A673 (cell line): ENCODE results near the gene GPR155.

Experiments
- EZH2 ChIP-seq: fragments of 200-600 bp; sonication (generic); IDR thresholded peaks from 2 replicates; pipeline ENCODE4 v1.6.1; 2017; ENCODE audit warnings: borderline replicate concordance, low read depth, mild to moderate bottlenecking, mixed read lengths, antibody characterized with exemption, low read length; ENCODE audit not compliant: poor library complexity, severe bottlenecking
- TF ChIP-seq, protein P1 (sequence below): fragments of 300-800, 200-600 bp; sonication (generic); conservative IDR thresholded peaks from 2 replicates; pipeline ENCODE4 v1.5.1; 2017; ENCODE audit warnings: low read depth, mild to moderate bottlenecking, antibody characterized with exemption, low read length, moderate library complexity, mixed read lengths

DNA sequence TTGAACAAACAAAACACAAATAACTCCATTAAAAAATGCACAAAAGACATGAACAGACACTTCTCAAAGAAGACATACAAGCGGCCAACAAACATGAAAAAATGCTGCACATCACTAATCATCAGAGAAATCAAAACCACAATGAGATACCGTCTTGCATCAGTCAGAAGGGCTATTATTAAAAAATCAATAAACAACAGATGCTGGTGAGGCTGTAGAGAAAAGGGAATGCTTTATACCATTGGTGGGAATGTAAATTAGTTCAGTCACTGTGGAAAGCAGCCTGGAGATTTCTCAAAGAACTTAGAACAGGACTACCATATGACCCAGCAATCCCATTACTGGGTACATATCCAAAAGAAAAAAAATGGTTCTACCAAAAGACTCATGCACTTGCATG lies 37.8 kb downstream of the GPR155 start:
- TF ChIP-seq, protein P1, sequence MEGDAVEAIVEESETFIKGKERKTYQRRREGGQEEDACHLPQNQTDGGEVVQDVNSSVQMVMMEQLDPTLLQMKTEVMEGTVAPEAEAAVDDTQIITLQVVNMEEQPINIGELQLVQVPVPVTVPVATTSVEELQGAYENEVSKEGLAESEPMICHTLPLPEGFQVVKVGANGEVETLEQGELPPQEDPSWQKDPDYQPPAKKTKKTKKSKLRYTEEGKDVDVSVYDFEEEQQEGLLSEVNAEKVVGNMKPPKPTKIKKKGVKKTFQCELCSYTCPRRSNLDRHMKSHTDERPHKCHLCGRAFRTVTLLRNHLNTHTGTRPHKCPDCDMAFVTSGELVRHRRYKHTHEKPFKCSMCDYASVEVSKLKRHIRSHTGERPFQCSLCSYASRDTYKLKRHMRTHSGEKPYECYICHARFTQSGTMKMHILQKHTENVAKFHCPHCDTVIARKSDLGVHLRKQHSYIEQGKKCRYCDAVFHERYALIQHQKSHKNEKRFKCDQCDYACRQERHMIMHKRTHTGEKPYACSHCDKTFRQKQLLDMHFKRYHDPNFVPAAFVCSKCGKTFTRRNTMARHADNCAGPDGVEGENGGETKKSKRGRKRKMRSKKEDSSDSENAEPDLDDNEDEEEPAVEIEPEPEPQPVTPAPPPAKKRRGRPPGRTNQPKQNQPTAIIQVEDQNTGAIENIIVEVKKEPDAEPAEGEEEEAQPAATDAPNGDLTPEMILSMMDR: no peak
- TF ChIP-seq EZH2: no peak
